ENCODE data around the gene CPEB3.

DNA sequence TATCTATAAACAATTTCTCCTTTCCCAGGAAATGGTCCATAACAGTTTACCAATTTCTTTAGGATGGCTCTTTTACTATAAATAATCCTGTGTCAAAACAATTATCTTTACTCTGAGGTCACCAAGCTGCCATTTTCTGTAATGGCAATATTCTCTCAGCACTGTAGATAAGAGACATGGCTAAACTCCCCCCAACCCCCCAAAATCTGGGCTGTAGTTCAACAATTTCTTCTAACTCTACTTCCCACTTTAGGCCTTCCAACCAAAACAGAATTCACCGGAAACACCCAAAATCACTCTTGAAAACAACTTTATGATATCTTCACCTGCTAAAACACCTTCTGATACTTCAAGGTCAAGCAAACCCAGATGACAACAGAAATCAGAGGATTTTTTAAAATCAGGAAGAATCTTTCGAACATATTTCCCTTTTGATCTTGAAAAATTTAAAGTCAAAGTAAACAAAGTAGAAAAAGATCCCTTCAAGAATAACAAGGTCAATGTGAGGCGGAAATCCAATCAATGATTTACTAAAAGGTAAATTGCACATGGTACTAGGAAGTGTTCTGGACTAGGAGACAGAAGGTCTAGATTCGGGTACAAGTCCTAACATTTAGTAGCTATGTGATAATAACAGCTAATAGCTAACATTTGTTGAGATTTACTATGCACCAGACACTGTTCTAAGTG lies 176.8 kb downstream of the CPEB3 start:
- TF ChIP-seq, protein P1, sequence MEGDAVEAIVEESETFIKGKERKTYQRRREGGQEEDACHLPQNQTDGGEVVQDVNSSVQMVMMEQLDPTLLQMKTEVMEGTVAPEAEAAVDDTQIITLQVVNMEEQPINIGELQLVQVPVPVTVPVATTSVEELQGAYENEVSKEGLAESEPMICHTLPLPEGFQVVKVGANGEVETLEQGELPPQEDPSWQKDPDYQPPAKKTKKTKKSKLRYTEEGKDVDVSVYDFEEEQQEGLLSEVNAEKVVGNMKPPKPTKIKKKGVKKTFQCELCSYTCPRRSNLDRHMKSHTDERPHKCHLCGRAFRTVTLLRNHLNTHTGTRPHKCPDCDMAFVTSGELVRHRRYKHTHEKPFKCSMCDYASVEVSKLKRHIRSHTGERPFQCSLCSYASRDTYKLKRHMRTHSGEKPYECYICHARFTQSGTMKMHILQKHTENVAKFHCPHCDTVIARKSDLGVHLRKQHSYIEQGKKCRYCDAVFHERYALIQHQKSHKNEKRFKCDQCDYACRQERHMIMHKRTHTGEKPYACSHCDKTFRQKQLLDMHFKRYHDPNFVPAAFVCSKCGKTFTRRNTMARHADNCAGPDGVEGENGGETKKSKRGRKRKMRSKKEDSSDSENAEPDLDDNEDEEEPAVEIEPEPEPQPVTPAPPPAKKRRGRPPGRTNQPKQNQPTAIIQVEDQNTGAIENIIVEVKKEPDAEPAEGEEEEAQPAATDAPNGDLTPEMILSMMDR (IDR thresholded peaks at IDR 0.05) = no peak
- TF ChIP-seq POLR2AphosphoS5 (IDR thresholded peaks at IDR 0.05; ENCODE audit: insufficient read depth in 1 of 2, low read depth in 1 of 2) (no peak), POLR2A (IDR thresholded peaks at IDR 0.05) (no peak)

Data from vagina (tissue), 2 donors.